Sigmoid colon (tissue), 4 donors: ENCODE measurements around the gene SRGAP1.

Experiments used
- CTCF ChIP-seq, 4 experiments: fragments of 450-650 bp in 3 of 4; fragments of 200-600 bp in 1 of 4; IDR thresholded peaks; one replicate each; pipeline ENCODE4 v1.5.1; 2016 to 2019; ENCODE audit warnings: antibody characterized with exemption in 4 of 4, mild to moderate bottlenecking in 3 of 4, moderate library complexity in 2 of 4
- POLR2AphosphoS5 ChIP-seq, 4 donors: sonication (generic); formaldehyde crosslinking; IDR thresholded peaks; one replicate each; pipeline ENCODE4 v1.6.1; 2017; ENCODE audit warnings: antibody characterized with exemption in 4 of 4

GRCh38 chr12:63795032-63795687 lies 49.3 kb upstream of the SRGAP1 start:
- TF ChIP-seq CTCF (IDR thresholded peaks at IDR 0.05) (no peak), POLR2AphosphoS5 (IDR thresholded peaks at IDR 0.05) (no peak)
